HEK293T (cell line): ENCODE results near the gene TBRG4.
"Not testable (repeated sequence)": the region's sequence is repeated elsewhere in the genome, so short reads cannot be mapped to it uniquely, and the experiment has no call there.

Source experiments
- CTCF ChIA-PET: fragments of 350-600 bp; formaldehyde crosslinking; extraction: SDS; loops from one replicate; lab custom pipeline; 2021; ENCODE audit warnings: antibody characterized with exemption, inconsistent platforms; lab: Yijun Ruan, JAX
- POLR2A ChIA-PET: fragments of 350-600 bp; formaldehyde crosslinking; extraction: SDS; loops from one replicate; lab custom pipeline; 2020; ENCODE audit warnings: antibody characterized with exemption, inconsistent platforms; lab: Yijun Ruan, JAX
- DNase-seq: peaks from one replicate; pipeline ENCODE4 v3.0.0; 2012; ENCODE audit warnings: mixed read lengths; ENCODE audit errors: extremely low spot score
- ARNT ChIP-seq: fragments of 450-650 bp; IDR thresholded peaks from 2 replicates; pipeline ENCODE4 v1.6.1; 2017; ENCODE audit warnings: mild to moderate bottlenecking
- BHLHE40 ChIP-seq: fragments of 450-650 bp; IDR thresholded peaks from 2 replicates; pipeline ENCODE4 v1.6.1; 2016; ENCODE audit warnings: mild to moderate bottlenecking, moderate library complexity, borderline replicate concordance
- CTBP1 ChIP-seq: fragments of 450-650 bp; IDR thresholded peaks from 2 replicates; pipeline ENCODE4 v1.6.1; 2016; ENCODE audit warnings: borderline replicate concordance
- ELF4 ChIP-seq: fragments of 450-650 bp; IDR thresholded peaks from 2 replicates; pipeline ENCODE4 v1.6.1; 2017; ENCODE audit warnings: antibody characterized with exemption
- FOXA1 ChIP-seq: fragments of 450-650 bp; IDR thresholded peaks from 2 replicates; pipeline ENCODE4 v1.6.1; 2016; ENCODE audit warnings: mild to moderate bottlenecking
- FOXK2 ChIP-seq: fragments of 450-650 bp; IDR thresholded peaks from 2 replicates; pipeline ENCODE4 v1.6.1; 2016; ENCODE audit warnings: mild to moderate bottlenecking
- FOXM1 ChIP-seq: fragments of 450-650 bp; IDR thresholded peaks from 2 replicates; pipeline ENCODE4 v1.6.1; 2017; ENCODE audit warnings: mild to moderate bottlenecking, borderline replicate concordance
- HDGF ChIP-seq: fragments of 450-650 bp; IDR thresholded peaks from 2 replicates; pipeline ENCODE4 v1.6.1; 2017; ENCODE audit warnings: antibody characterized with exemption, borderline replicate concordance
- L3MBTL2 ChIP-seq: fragments of 450-650 bp; conservative IDR thresholded peaks from 2 replicates; pipeline ENCODE4 v1.6.1; 2016; ENCODE audit warnings: mild to moderate bottlenecking
- LEF1 ChIP-seq: fragments of 450-650 bp; IDR thresholded peaks from 2 replicates; pipeline ENCODE4 v1.6.1; 2017; ENCODE audit warnings: mild to moderate bottlenecking, borderline replicate concordance
- NFRKB ChIP-seq: fragments of 450-650 bp; IDR thresholded peaks from 2 replicates; pipeline ENCODE4 v1.6.1; 2016; ENCODE audit warnings: mild to moderate bottlenecking, moderate library complexity
- PKNOX1 ChIP-seq: fragments of 450-650 bp; IDR thresholded peaks from 2 replicates; pipeline ENCODE4 v1.6.1; 2016
- SP1 ChIP-seq: fragments of 450-650 bp; IDR thresholded peaks from 2 replicates; pipeline ENCODE4 v1.6.1; 2017
- SUZ12 ChIP-seq: fragments of 450-650 bp; IDR thresholded peaks from 2 replicates; pipeline ENCODE4 v1.6.1; 2016; ENCODE audit warnings: mild to moderate bottlenecking
- TARDBP ChIP-seq: fragments of 450-650 bp; IDR thresholded peaks from 2 replicates; pipeline ENCODE4 v1.6.1; 2016
- ZNF384 ChIP-seq: fragments of 450-650 bp; IDR thresholded peaks from 2 replicates; pipeline ENCODE4 v1.6.1; 2016

TBRG4 gene

GRCh38 chr7:45117582-45117981, 6.1 kb upstream of the TBRG4 start:
- no peak for TF ChIP-seq SP1
- no peak for TF ChIP-seq FOXK2
- no peak for TF ChIP-seq PKNOX1
- ChIA-PET CTCF (no interaction called here), POLR2A (no interaction called here)
- no peak for DNase-seq

- CTCF ChIA-PET, result no interaction called here
- TF ChIP-seq TARDBP, result no peak
- no peak for TF ChIP-seq ZNF384
- no peak for TF ChIP-seq L3MBTL2
- no peak for TF ChIP-seq FOXM1
- no peak for TF ChIP-seq LEF1
- TF ChIP-seq ARNT, result no peak
- TF ChIP-seq FOXA1, result no peak
- TF ChIP-seq FOXK2, result no peak
- TF ChIP-seq PKNOX1, result no peak
- no peak for TF ChIP-seq ELF4
- no peak for TF ChIP-seq NFRKB
- no peak for TF ChIP-seq SP1
Observed at GRCh38 chr7:45116048-45116447, 4.6 kb upstream of the TBRG4 start.

GRCh38 chr7:45114926-45115325, 3.4 kb upstream of the TBRG4 start:
- ChIA-PET CTCF (no interaction called here), POLR2A (no interaction called here)
- no peak for DNase-seq
- TF ChIP-seq ARNT (no peak), BHLHE40 (no peak), FOXK2 (no peak), HDGF (no peak), SUZ12 (no peak), ELF4 (no peak)

More at GRCh38 chr7:45116048-45116447, 4.6 kb upstream of the TBRG4 start:
- POLR2A ChIA-PET, result no interaction called here
- DNase-seq, result no peak

- CTCF ChIA-PET, DNase-seq: not testable (repeated sequence)
- POLR2A ChIA-PET, result interaction anchor here (3.4 kb wide), 1 partner anchor 10 kb away, joined by 30 read pairs; no protein-coding TSS in a partner anchor
Observed at GRCh38 chr7:45114257-45114656, 2.8 kb upstream of the TBRG4 start.

GRCh38 chr7:45112648-45113047, 1.2 kb upstream of the TBRG4 start:
- POLR2A ChIA-PET, result interaction anchor here (1.0 to 3.4 kb wide), 8 partner anchors 12 to 308 kb away, joined by 4 to 30 read pairs (median 11); no protein-coding TSS in a partner anchor
- CTCF ChIA-PET, result no interaction called here
- TF ChIP-seq LEF1 (no peak), FOXA1 (no peak), SP1 (no peak)
- no peak for DNase-seq

GRCh38 chr7:45108863-45109262, 2.6 kb downstream of the TBRG4 start:
- TF ChIP-seq SUZ12 (no peak), L3MBTL2 (no peak), ZNF384 (no peak), FOXM1 (no peak), SP1 (no peak), LEF1 (no peak), FOXA1 (no peak), FOXK2 (no peak), HDGF (no peak), ELF4 (no peak), BHLHE40 (no peak), PKNOX1 (no peak), TARDBP (no peak)
- POLR2A ChIA-PET, result interaction anchor here (1.2 to 3.4 kb wide), 2 partner anchors 10 to 135 kb away, joined by 3 to 25 read pairs; no protein-coding TSS in a partner anchor
- CTCF ChIA-PET, result no interaction called here
- no peak for DNase-seq

GRCh38 chr7:45107356-45107755, 4.1 kb downstream of the TBRG4 start:
- TF ChIP-seq TARDBP (no peak), ELF4 (no peak), FOXM1 (no peak), NFRKB (no peak), L3MBTL2 (no peak), FOXK2 (no peak), ARNT (no peak), FOXA1 (no peak), ZNF384 (no peak)
- DNase-seq, result no peak
- CTCF ChIA-PET, result no interaction called here
- POLR2A ChIA-PET, result no interaction called here

- DNase-seq, result no peak
- TF ChIP-seq FOXA1 (no peak), PKNOX1 (no peak), ELF4 (no peak), ZNF384 (no peak), FOXM1 (no peak), BHLHE40 (no peak), CTBP1 (no peak), HDGF (no peak), ARNT (no peak), TARDBP (no peak), LEF1 (no peak), SP1 (no peak), NFRKB (no peak), L3MBTL2 (no peak), FOXK2 (no peak), SUZ12 (no peak)
- POLR2A ChIA-PET, result no interaction called here
- CTCF ChIA-PET, result interaction anchor here (0.9 kb wide), 1 partner anchor 133 kb away, joined by 3 read pairs; no protein-coding TSS in a partner anchor
Observed at GRCh38 chr7:45106820-45107219, 4.7 kb downstream of the TBRG4 start.
